HT1080 (cell line): ENCODE results near the gene RBM8A. TPM values are rescaled to one million over a fixed set of nuclear protein-coding genes. Genes with fewer than 3 reads are reported as not detected.
A peak's percentile ranks its signal among the peaks of the same experiment; 100 is the strongest.

Experiments
- DNase-seq: peaks from one replicate; pipeline ENCODE4 v3.0.0-alpha.2; 2015; ENCODE audit warnings: low read depth
- total RNA-seq: library from RNA; depleted of rRNA; stranded (reverse); fragments of >200 nt; shearing (Covaris generic); gene quantifications from 2 replicates; pipeline ENCODE4 v1.2.3, GENCODE V29; 2014; rRNA removed

The RBM8A gene
- total RNA-seq, 1 experiment from 2014 or later, result 174 TPM

DNA sequence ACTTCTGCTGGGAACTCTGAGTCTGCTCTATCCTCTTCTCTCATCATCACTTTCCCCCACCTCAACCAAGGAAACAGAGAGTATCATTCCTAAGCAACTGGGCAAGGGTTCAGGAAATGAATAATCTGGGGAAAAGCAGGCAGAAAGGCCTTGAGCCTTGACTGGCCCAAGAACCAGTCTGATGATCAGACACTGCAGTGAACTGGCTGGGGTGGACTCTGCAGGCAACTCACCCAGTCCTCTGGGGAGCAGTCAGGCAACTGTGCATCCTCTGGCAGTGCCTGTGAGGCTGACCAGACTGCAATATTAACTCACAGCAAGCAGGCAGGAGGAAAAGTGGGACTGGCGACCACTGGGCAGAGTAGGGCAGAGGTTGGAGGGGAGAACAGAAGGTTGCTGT lies 42.6 kb downstream of the RBM8A start:
- DNase-seq, result peak; percentile 76

GRCh38 chr1:145879775-145880174 lies 47.5 kb downstream of the RBM8A start:
- DNase-seq, result no peak

- no peak for DNase-seq
Observed at GRCh38 chr1:145878724-145879123, 48.6 kb downstream of the RBM8A start.

DNA sequence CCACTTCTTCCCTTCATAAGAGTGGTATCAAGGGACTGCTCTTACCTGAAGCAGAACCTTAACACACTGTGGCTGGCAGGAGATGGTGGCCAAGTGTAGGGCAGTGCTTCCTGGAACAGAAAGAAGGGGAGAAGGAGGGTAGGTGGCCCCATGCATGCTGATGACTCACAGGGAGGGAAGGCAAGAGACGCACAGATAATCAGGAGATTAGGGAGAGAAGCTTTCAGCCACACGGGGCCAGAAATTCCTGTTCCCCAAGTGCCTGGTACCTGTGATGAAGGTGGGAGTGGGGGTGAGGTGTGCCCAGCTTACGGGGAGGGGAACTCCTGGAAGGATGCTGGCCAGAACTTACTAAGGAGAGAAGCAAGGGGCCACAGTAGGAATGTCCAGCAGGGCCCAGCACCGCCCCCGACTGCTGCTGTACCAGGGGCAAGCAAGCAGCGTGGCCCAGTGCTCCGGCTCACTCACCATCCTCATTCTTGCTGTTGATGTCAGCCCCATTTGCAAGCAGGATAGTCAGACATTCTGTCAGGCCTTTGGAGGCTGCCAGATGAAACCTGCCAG lies 49.3 kb downstream of the RBM8A start:
- no peak for DNase-seq

DNA sequence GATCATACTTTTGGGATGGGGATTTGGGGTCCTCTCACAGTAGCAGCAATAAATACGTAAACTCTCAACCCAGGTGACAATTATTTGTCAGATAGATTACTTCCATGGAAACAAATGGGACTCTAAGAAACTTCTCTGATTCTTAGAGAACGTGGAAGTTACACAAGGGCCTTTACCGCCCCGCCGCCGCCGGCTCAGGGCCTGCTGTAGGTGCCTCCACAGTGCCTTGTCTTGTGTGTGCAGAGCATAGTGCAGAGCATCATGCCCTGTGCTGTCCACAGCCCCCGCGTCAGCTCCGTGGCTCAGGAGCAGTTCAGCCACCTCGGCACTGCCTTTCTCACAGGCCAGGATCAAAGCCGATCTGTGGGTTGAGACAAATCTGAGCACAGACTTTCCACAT lies 52.6 kb downstream of the RBM8A start:
- no peak for DNase-seq

GRCh38 chr1:145871994-145872924 lies 55.0 kb downstream of the RBM8A start:
- DNase-seq, result no peak

Other genes starting within 250 kb of the RBM8A start
- gene PDZK1, start 220.1 kb downstream of the RBM8A start, total RNA-seq, result not detected in 2 replicates
- not detected in 2 replicates for gene CD160, start 208.0 kb downstream of the RBM8A start, total RNA-seq
- gene RNF115, start 103.4 kb downstream of the RBM8A start, total RNA-seq, result 7.5 and 9.3 TPM in 2 replicates
- 51.1 and 56.4 TPM in 2 replicates for gene POLR3C, start 103.3 kb downstream of the RBM8A start, total RNA-seq
- gene NUDT17, start 81.9 kb downstream of the RBM8A start, total RNA-seq, result 5.8 and 7.2 TPM in 2 replicates
- 11.7 and 19.8 TPM in 2 replicates for gene PIAS3, start 68.4 kb downstream of the RBM8A start, total RNA-seq
- gene ANKRD35, start 41.6 kb downstream of the RBM8A start, total RNA-seq, result 0.08 TPM in 1 of 2 replicates, not detected in the other
- gene ITGA10, start 17.4 kb downstream of the RBM8A start, total RNA-seq, result 9.1 and 9.4 TPM in 2 replicates
- gene PEX11B, start 8.8 kb downstream of the RBM8A start, total RNA-seq, result 17.8 and 21.8 TPM in 2 replicates
- 16.3 and 24.7 TPM in 2 replicates for gene LIX1L, start 30.5 kb upstream of the RBM8A start, total RNA-seq
- 0.94 and 1.1 TPM in 2 replicates for gene ANKRD34A, start 37.1 kb upstream of the RBM8A start, total RNA-seq
- 6.6 and 8.3 TPM in 2 replicates for gene POLR3GL, start 37.2 kb upstream of the RBM8A start, total RNA-seq
- 10.4 and 11.9 TPM in 2 replicates for gene TXNIP, start 69.1 kb upstream of the RBM8A start, total RNA-seq
- gene HJV, start 94.3 kb upstream of the RBM8A start, total RNA-seq, result not detected in 2 replicates
- 0.96 and 1.2 TPM in 2 replicates for gene NBPF10, start 217.3 kb upstream of the RBM8A start, total RNA-seq